Stimulated activated CD8-positive, alpha-beta memory T cell treated with anti-CD3 and anti-CD28 coated beads, Interleukin-4, amount 100 ng/mL, for 4 hours (primary cell): ENCODE results near the gene RASSF8.
"Not testable (repeated sequence)": the region's sequence is repeated elsewhere in the genome, so short reads cannot be mapped to it uniquely, and the experiment has no call there.

Experiments used
- DNase-seq, 2 donors: peaks; one replicate each; pipeline ENCODE4 v3.0.0-alpha.2; 2020; ENCODE audit warnings: low read depth in 2 of 2, low spot score in 1 of 2

RASSF8 gene

GRCh38 chr12:26055087-26055486 is 96.6 kb downstream of the RASSF8 start:
- no peak for DNase-seq

GRCh38 chr12:26056335-26056734 is 97.9 kb downstream of the RASSF8 start:
- no peak for DNase-seq

DNA sequence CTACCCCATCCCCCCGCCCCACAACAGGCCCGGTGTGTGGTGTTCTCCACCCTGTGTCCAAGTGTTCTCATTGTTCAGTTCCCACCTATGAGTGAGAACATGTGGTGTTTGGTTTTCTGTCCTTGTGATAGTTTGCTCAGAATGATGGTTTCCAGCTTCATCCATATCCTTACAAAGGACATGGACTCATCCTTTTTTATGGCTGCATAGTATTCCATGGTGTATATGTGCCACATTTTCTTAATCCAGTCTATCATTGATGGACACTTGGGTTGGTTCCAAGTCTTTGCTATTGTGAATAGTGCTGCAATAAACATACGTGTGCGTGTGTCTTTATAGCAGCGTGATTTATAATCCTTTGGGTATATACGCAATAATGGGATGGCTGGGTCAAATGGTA is 98.8 kb downstream of the RASSF8 start:
- DNase-seq, result not testable (repeated sequence)

- no peak for DNase-seq
Observed at GRCh38 chr12:26058308-26058707, 99.8 kb downstream of the RASSF8 start.

- DNase-seq, result no peak
Observed at GRCh38 chr12:26058818-26059217, 100.3 kb downstream of the RASSF8 start.

GRCh38 chr12:26062006-26062405 is 103.5 kb downstream of the RASSF8 start:
- DNase-seq, result no peak

GRCh38 chr12:26062566-26062965 is 104.1 kb downstream of the RASSF8 start:
- DNase-seq, result no peak

DNA sequence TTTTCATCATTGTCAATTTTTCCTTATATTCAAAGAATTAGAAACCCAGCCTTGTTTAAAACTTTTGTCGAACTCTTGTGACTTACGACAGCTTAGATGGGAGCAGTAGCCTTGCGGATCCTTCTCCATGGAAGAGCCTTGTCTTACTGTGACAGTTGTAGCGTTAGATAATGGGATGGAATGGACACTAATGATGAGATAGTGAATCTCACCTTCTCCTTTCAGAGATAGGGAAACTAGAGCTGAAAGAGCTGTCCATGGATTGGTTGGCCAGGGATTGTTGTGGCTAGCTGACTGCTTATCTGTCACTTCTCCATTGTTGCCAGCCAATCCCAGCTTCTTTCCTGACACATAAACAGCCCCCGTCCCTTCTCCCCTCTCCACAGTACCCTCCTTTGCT is 107.0 kb downstream of the RASSF8 start:
- DNase-seq, result no peak

GRCh38 chr12:26068503-26068902 is 110.0 kb downstream of the RASSF8 start:
- no peak for DNase-seq

- no peak for DNase-seq
Observed at GRCh38 chr12:26069796-26070195, 111.3 kb downstream of the RASSF8 start.

DNA sequence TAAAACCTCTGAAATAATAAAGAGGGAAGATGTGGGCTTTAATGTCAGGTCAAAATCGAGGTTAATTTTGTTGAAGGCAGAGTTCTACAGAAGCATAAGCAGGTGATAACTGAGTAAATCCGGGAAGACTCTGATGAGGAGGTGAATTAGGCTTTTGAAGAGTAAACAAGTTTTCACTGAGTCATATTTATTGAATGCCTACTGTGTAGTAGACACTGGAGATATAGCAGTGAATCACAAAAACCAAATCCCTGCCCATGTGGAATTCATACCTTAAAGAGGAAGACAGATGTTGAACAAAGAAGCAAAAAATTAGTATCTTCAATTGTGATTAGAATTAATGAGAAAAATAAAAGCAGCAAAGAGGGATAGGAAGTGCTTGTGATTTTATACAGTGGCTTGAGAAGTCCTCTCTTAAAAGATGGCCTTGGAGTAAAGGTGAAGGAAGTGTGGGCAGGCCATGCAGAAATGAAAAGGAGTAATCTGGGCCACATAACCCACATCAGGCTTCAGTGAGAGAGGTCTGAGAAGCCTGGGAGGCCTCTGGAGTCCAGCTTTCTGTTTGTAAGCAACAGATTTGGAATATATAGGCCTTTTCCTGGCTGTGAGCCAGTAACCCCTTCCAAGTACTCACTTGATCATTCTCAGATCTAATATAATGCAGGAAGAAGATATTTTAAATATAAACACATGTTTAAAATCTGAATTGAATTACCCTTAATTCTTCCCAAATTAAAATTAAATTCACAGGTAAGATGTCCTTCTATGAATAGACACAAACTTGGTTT is 119.6 kb downstream of the RASSF8 start:
- DNase-seq, result no peak

DNA sequence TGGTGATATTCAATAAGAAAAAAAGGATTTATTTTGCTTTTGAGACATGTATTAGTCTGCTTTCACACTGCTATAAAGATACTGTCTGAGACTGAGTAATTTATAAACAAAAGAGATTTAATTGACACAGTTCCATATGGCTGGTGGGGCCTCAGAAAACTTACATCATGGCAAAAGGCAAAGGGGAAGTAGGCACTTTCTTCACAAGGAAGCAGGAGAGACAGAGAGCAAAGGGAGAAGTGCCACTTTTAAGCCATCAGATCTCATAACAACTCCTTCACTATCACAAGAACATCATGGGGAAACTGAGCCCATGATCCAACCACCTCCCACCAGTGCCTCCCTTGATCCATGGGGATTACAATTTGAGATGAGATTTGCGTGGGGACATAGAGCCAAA is 122.4 kb downstream of the RASSF8 start:
- no peak for DNase-seq

GRCh38 chr12:26086936-26087335 is 128.5 kb downstream of the RASSF8 start:
- no peak for DNase-seq

- DNase-seq, result no peak
Observed at GRCh38 chr12:26088998-26089397, 130.5 kb downstream of the RASSF8 start.

DNA sequence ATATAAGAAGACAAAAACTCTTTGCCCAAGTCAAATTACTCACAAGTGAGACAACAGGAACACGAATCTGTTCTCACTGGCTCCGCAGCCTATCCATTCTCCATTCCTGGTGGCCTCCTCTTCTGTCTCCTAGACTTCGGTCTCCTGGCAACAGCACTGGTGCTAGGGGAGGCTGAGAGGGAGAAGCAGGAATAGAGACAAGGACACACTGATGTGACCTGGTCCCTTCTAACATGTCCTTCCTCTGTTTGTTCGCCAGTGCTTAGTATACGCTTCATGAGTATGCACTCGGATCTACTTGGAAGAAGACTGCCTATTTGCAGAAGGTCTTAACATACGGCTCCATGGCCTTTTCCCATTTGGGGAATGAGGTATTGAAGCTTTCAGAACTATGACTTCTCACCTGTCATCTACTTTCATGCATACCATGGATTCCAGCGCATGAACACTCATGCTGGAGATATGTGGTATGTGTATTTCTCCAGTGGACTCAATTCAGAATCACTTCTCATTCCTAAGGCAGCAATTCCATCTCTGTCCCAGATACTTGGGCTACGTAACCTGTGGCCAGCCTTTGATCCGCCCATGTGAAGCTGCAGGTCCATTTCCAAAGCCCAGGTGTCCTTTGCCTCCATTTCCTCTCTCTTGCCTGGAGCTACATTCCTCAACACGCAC is 132.5 kb downstream of the RASSF8 start:
- no peak for DNase-seq

- no peak for DNase-seq
Observed at GRCh38 chr12:26091822-26092221, 133.3 kb downstream of the RASSF8 start.

GRCh38 chr12:26092346-26093105 is 134.0 kb downstream of the RASSF8 start:
- DNase-seq, result no peak

GRCh38 chr12:26095186-26095585 is 136.7 kb downstream of the RASSF8 start:
- no peak for DNase-seq

GRCh38 chr12:26096036-26096435 is 137.6 kb downstream of the RASSF8 start:
- DNase-seq, result no peak

- DNase-seq, result peak; percentile 15 to 29
Observed at GRCh38 chr12:26097046-26097878, 138.8 kb downstream of the RASSF8 start.
